Measurements from ENCODE around the gene RIC3.

RIC3 gene

DNA sequence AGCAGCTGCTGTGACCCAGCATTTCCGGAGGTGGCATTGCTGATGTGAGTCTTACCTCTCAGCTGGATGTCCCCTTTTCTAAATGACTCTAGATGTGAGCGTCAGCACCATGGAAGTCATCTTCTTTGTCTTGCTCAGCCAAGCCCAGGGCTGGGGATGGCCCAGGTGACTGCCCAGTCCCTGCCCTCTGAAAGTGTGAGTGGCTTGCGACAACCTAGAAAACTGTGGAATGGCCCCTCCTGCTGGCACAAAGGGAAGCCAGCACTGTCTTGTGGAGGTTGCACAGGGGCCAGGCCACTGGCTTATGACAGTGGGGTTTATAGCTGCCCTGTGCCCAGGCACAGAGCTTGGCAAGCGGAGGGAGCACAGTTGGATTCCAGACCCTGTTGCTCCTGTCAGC, 81.6 kb downstream of the RIC3 start:
- DNase-seq (ENCODE audit: low read depth in 2 of 2) = no peak

DNA sequence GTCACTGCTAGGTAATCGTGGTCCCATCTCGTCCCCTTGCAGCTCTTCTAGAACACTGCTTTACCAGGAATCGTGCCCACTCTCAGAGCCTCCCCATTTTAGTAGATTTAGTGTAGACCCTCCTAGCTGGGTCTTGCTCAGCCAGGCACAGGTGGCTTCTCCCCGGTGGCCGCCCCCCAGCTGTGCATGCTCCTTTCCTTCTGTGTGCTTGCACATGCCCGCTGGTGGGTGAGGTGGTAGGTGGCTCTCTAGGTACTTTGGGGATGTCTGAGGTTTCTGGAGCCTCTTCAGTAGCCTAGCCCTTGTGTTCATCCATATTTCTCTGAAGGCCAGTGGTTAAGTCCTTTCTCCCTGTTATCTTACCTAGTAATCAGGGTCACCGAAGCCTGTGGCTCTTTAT, 82.3 kb downstream of the RIC3 start:
- DNase-seq (ENCODE audit: low read depth in 2 of 2) = no peak

DNA sequence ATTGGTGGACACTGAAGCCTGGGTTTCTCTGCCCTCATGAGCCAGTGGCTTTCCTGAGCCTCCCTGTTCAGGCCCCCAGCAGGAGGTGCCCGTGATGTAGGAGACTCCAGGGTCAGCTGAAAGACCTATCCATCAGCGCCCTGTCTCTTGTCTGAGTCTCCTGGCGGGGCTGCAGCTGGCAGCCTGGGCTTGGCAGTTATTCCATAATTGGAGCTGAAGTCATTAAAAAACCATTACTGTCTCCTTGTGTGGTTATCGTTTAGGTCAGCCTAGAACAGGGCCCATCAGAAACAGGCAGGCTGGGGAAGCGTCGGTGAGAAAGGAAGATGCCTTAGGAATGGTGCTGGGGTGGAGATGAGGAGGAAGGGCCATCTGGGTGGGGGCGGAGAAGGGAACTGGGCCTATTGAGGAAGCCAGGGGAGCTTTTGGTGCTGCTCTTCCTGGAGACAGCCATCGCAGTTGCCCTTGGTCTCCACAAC, 82.8 kb downstream of the RIC3 start:
- DNase-seq (ENCODE audit: low read depth in 2 of 2) = no peak

DNA sequence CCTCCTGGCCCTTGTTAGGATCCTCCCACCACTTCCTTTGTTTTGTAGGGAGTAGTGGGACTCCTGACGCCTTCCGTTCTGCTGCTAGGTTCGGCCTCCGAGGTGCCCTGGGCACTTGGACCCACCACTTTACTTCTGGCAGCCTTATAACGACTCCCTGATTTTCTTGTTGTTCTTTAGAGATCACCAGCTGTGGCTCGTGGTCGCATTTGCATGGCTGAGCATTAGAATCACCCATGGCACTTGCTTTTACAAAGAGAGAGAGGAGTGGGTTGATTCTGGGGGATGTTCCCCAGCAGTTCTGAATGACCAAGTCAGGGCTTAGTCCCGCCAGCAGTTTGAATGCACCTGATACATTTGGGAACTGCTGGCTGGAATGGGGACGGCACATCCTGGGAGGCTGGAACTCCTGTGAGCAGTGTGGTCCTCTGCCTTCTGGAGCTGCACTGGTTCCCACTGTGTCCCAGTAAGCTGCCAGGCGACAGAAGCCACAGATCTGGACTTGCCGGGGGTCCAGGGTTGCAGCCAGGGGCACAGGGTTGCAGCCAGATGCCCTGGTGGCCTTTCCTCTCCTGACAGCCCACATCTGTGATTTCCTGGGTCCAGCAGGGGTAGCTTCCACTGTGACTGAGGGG, 83.7 kb downstream of the RIC3 start:
- DNase-seq (ENCODE audit: low read depth in 2 of 2) = no peak

DNA sequence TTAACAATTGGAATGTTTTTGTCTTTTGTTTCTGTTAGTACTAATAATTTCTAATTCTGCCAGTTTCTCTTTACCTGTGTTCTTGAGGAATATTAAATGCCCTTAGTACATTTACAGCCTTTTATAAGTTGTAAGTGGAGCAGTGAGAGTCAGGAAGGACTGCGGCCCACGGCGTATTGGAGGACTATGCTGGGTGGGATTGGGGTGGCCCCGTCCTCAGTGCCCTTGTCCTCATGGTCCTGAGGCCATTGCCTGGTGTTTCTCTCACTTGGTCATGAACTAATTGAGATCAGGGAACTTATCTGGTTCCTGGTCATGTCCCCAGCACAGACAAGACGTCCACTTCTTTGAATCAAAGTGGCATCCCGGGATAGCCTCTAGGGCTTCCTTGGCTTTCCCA, 84.5 kb downstream of the RIC3 start:
- no peak for DNase-seq (ENCODE audit: low read depth in 2 of 2)

DNA sequence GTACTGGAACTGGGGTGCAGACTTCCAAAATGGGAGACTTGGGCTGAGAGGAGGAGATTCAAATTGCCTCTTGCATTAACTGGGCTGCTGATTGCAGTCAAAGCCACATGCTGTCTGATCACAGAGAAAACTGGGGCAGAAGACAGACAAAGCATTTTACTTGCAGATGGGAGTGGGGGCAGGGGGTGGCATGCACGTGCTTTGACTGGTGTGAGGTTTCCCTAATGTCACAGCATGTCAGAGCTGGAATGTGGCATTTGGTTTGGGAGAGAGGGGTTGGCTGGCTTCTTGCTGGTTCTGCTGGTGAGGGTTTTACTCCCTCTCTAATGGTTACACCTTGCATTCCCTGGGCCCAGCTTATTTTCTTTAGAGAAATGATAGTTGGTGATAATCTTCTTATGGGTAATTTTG, 84.9 kb downstream of the RIC3 start:
- no peak for DNase-seq (ENCODE audit: low read depth in 2 of 2)

DNA sequence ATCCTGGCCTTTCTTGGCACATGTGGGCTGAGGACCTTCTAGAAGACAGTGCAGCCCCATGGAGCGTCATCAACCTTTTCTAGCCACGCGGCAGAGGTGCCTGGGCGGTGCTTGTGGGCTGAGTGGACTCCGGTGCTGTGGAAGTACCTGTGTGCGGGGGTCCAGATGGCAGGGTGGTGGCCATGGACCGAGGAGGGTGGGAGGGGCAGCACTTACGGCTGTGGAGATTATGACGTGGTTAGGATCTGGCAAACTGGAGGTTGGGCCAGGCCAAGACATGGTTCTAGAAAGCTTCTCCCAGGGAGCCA, 85.8 kb downstream of the RIC3 start:
- DNase-seq (ENCODE audit: low read depth in 2 of 2) = no peak

DNA sequence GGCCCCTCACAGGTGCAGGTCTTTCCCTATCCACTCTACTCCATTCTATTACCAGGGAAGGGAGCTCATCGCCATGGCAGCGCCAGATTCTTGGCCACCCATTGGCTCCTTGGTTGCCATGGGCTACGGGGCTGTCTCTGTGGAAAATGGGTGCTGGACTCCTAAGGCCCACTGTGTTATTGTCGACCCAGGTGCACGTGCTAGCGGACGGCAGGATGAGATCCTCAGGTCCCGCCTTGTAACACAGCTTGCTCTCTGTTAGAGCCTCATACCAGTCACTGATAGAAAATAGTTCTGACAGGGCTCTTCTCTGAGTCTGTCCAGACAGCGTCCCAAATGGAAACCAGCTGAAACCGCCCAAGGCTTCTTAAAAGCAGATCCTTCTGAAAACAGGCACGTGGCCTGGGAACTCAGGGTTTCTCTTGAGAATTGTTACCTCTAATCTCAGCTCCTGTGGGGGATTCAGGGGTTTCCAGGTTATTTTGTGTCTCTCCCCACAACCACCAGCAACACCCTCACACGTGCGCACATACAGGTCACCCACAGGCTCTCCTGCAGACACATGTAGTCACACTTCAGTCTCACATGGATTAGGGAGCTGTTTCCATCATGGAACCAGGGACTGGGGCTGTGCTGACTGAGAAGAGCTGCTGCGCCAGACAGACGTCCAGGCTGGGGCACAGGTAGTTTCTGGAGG, 86.3 kb downstream of the RIC3 start:
- no peak for DNase-seq (ENCODE audit: low read depth in 2 of 2)

DNA sequence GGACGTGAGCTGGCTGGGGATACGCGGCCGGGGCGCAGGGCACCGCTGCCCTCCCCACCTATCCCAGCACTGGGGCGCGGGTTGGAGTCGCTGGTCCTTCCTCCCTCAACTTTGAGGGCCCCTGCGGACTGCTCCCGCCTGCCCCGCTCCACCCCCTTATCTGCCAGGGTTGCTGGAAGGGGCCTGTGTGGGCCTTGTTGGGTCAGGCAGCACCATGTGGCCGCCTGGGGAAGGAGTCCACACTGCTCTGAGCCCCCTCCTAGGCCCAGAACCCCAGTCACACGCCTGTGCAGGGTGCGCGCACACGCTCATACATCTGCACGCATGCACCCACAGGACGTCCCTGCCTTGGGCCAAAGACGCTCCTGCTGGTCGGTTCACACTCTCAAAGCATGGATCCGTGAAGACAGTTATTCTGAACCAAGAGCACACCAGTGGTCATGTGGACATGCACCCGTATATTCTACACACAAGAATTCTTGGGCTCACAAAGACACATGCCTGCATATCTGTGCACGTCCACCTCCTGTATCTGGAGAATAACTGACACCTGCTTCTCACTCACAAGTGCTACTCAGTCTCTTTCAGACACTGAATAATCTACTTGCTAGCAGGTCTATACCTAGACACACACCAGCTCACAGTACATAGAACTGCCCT, 87.1 kb downstream of the RIC3 start:
- no peak for DNase-seq (ENCODE audit: low read depth in 2 of 2)

DNA sequence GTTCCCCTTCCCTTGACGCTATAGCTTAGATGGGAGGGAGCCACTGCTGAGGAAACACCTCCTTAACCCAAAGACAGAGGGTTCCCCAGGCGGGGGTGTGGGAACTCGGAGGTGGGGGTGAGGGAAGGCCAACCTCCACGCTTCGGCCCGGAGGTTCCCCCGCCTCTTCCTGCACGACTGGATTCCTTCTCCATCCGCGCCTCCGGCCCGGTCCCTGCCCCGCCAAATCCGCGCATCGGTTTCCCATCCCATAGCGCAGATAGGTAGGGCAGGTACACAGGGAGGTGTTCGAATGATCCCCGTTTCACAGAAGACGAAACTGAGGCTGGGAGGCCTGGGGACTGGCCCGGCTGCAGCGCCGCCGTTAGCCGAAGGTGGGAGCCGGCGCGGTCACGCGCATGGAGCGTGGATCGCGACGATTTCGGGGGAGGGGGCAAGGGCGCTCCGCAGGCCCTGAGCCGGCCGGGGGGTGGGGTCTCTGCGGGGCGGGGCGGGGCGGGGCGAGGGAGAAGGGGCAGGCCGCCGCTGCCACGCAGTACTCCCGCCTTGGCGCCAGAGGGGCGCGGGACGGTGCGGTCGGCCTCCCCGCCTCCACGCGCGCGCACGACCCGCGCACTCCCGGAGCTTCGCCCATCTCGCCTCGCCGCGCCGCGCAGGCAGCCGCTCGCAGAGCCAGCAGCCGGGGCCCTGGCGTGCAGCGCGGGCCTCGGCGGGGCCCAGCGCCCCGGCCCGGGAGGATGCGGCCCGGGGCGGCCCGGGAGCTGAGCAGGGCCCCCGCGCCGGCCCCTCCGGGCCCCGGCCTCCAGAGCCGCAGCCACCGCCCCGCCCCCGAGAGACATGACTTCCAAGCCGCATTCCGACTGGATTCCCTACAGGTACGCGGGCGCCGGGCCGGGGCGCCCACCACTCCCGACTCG, 87.9 kb downstream of the RIC3 start, which contains the start of gene TUB:
Gene TUB (plus strand): TSS at position 538 of the 917 bp plus-strand sequence. CDS start 300 bp downstream, at position 838.
- DNase-seq (ENCODE audit: low read depth in 2 of 2) = no peak

DNA sequence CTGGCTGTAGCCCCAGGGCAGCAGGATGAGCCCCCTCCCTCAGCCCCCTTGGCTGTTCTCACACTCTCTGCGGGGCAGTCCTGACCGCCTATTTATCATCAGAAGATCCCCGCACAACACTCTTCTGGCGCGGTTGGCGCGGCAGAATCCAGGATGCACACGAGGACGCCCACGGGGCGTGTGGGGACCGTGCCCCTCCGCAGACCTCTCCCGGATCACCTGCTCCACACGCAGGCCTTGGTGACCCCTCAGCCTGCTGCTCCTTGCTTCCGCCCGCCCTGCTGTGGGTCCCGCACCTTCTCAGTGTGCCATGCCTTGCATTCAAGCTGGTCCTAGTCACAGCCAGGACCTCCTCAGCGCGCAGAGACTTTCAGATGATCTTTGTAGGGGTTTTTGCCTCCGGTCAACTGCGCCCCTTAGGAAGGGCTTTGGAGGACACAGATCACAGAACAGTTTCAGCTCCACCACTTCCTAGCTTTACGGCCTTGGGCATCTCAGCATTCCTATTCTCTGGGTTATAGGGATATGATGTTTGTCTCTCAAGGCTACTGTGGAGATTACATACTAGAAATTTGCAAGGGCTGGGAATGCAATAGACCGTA, 88.7 kb downstream of the RIC3 start:
- no peak for DNase-seq (ENCODE audit: low read depth in 2 of 2)

DNA sequence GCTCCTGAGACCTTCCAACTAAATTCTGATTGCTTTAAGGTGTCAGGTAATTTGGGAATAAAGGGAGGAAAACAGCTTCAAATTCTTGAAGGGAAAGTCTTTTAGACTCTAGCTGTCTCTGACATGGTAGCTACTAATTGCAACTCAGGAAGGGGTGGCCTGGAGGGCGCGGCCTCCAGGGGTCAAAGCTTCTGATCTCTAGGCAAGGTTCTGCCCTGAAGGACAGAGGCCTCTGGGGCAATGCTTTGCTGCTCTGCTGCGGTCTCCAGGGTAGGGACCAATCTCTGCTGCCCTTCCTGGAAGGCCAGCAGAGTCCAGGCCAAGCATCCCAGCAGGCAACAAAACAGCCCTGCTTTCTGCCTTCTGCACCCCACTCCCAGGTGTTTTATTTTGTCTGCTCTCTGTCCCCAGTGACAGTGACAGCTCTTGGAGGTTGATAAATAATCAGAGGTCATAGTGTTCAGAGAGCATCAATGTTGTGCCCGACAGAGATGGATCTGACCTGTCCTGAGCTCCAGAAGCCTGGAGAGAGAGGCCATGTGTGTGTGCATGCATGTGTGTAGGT, 89.6 kb downstream of the RIC3 start:
- no peak for DNase-seq (ENCODE audit: low read depth in 2 of 2)

DNA sequence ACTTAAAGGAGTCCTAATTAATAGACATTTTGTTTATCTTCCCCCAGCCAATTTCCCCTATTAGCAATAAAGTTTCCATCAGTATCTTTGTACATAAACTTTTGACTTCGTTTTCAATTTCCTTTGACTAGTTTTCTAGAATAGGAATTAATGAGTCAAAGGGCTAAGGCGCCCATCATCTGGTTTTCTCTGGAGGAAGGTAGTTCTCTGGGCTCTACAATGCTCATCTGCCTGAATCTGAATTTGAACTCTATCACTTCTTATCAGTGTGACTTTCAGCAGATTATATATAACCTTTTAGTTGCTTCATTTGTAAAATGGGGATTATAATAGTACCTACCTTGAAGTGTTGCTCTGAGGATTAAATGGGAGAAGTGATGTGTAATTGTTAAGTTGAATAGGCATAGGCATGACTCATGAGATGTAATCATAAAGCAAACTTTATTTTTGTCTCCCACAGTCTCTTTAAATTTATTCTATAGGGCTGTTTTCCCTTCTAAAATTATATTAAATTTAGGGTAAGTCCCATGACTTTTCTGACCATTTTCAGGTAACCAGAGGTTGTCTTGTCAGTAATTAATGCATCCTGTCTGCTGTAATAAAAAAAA, 93.6 kb downstream of the RIC3 start:
- no peak for DNase-seq (ENCODE audit: low read depth in 2 of 2)

DNA sequence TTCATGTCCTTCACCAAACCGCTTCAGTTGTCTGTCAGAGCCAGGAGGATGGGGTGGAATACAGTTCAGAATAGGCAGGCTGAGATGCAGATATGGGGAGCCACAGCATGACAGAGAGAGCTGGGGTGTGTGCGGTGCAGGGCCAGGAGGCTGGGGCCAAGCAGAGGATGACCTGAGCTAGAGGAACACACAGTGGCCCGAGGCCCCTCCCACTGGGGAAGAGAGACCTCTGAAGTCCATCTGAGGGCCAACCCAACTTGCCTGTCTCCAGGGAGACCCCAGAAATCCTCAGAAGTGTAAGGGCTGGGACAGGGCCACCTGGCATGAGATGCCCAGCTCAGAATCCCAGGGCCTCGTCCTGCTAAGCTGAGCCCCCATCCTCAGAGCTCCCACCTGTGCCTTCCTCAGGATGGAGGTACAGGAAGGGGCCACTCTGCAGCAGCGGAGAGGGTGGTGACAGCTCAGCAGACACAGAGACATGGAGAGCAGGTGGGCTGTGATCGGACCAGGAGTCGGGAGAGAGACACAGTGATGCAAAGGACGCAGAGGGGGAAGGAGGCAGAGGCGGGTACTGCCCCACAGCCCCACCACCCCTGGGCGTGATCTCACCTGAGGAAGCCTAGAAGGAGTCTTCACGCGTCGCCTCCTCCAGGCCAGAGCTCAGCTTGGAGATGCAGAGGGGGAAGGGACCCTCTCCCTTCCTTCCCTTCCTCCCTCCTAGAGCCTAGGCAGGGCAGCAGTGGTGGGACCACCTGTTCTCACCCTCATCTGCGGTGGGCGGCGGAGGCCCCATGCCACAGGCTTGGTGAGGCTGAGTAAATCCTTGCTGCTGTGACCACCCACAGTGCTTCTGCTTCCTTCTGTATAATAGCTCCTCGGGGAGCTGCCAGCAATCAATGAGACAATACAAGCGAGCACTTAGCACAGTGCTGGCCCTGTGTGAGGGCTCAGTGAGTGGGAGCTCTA, 96.9 kb downstream of the RIC3 start:
- no peak for DNase-seq (ENCODE audit: low read depth in 2 of 2)

DNA sequence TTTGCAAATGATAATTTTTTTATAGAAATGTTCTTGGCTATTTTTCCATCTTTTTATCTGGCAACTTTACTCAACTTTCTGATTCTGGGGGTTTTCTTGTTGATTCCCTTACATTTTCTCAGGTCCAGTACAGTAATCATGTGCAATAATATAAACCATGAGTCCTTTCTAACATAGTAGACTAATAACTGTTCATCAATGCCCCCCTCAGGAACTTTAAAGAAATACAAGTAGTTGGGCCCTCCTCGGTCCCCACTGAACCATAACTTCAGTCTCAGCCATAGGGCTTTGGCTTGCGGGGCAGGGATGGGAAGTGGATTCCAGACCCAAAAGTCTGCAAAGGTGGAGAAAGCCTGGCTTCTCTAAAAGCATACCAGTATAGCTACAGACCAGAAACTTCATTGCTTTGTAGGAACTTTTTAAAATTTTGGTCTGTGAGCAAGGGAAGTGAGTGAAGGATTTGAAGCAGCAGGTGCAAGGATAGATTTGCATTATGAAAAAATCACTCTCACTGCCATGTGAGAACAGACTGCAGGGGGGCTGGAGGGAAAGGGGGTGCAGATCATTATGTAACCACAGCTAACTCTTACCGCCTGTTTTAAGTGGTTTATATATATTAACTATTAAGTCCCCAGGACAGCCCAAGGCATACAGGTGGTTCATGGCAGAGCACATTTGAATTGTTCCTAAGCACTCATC, 98.3 kb downstream of the RIC3 start:
- no peak for DNase-seq (ENCODE audit: low read depth in 2 of 2)

DNA sequence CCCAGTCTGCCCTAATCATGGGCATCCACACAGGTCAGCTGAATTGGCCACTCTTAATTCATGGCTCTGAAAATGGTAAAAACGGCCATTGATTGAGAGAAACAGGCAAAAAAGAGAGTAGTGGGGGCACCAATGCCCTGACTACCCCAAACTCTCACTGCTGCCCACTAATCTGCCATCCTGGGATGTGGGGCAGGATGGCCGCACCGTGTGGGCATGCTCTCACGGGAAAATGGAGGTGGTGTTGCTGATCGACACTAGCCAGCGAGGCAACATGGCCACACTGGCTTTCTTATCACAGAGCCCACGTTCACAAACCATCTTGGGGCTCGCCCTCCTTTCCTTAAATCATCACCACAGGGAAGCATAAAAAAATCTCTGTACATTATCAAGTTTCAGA, 99.1 kb downstream of the RIC3 start:
- DNase-seq (ENCODE audit: low read depth in 2 of 2) = no peak

DNA sequence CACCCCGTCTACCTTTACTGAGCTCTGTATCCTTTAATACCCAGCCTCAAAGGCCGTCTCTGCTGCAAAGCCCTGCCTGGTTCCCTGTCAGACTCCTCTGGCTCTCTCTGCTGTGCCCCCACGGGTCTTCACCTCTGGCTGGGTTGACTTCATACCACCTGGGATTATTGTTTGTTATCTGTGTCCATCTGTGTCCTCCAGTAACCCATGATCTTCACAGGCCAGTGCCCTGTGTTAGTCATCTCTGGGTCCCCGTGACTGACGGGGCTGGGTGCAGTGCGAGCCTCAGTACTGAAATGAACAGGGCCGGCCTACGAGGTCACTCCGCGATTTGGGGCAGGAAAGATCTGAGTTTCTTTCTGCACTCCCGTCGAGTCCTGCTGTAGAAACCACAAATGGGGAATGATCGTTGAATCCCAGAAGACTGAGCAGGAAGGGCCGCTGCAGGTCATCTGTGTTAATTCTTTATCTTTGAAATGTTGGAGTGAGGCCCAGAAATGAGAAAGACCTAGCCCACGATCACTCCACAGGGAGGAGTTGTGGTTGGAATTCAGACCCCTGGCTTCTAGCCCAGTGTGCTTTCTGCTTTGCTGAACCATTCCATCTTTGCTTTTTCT, 100.1 kb downstream of the RIC3 start:
- no peak for DNase-seq (ENCODE audit: low read depth in 2 of 2)

DNA sequence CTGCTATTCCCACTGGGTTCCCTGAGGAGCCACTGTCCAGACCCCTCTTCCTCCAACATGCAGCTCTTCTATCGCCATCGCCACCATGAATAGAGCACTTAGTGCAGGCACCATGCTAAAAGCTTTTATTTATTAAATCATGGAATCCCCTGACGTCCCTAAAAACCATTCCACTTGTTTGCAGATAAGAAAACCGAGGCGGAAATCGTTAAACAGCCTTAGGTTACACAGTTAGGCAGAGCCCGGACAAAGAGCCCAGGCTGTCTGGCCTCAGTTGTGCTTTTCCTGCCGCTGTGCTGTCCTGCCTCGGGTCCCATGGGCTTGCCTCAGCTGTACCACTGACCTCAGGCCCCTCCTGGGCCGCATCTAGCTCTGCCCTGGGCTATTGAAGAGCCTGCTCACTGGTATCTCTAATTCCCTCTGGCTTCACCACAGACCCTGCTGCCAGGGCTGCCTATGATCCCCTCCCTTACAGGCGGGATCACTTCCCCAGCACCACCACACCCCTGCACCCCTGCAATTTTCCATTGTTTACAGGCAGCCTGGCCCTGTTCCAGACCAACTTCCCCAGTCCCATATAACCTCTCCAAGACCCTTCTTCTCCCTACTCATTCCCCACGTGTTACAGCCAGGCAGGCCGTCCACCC, 100.8 kb downstream of the RIC3 start:
- no peak for DNase-seq (ENCODE audit: low read depth in 2 of 2)

Data from stimulated activated CD8-positive, alpha-beta memory T cell treated with anti-CD3 and anti-CD28 coated beads, Interleukin-2, amount 100 ng/mL, for 1 hour (primary cell).